Activated CD8-positive, alpha-beta memory T cell treated with anti-CD3 and anti-CD28 coated beads, Interleukin-2, amount 50 U/mL, for 1 hour (primary cell): Measurements from ENCODE around the gene DIP2C.

ENCODE experiments used
- DNase-seq: peaks from one replicate; pipeline ENCODE4 v3.0.0-alpha.2; 2020; ENCODE audit errors: extremely low read depth

Gene DIP2C

GRCh38 chr10:571688-572451, 117.6 kb downstream of the DIP2C start:
- DNase-seq: no peak

GRCh38 chr10:571166-571565, 118.3 kb downstream of the DIP2C start:
- DNase-seq: no peak

- DNase-seq: no peak
Measured at GRCh38 chr10:570628-571163, 118.8 kb downstream of the DIP2C start.

GRCh38 chr10:569961-570627, 119.4 kb downstream of the DIP2C start:
- DNase-seq: no peak

- DNase-seq: no peak
Measured at GRCh38 chr10:568848-569247, 120.6 kb downstream of the DIP2C start.

GRCh38 chr10:567869-568268, 121.6 kb downstream of the DIP2C start:
- no peak for DNase-seq

GRCh38 chr10:566241-566885, 123.1 kb downstream of the DIP2C start:
- no peak for DNase-seq

- no peak for DNase-seq
Measured at GRCh38 chr10:565676-566075, 123.8 kb downstream of the DIP2C start.

GRCh38 chr10:565146-565545, 124.3 kb downstream of the DIP2C start:
- no peak for DNase-seq

- no peak for DNase-seq
Measured at GRCh38 chr10:563827-564226, 125.6 kb downstream of the DIP2C start.

- DNase-seq: no peak
Measured at GRCh38 chr10:562142-562541, 127.3 kb downstream of the DIP2C start.

- DNase-seq: no peak
Measured at GRCh38 chr10:561721-562120, 127.7 kb downstream of the DIP2C start.

GRCh38 chr10:560314-560992, 129.0 kb downstream of the DIP2C start:
- DNase-seq: no peak

- DNase-seq: no peak
Measured at GRCh38 chr10:559767-560047, 129.8 kb downstream of the DIP2C start.

GRCh38 chr10:558891-559766, 130.3 kb downstream of the DIP2C start:
- DNase-seq: no peak

GRCh38 chr10:558364-558763, 131.1 kb downstream of the DIP2C start:
- DNase-seq: no peak

- DNase-seq: no peak
Measured at GRCh38 chr10:557792-558328, 131.6 kb downstream of the DIP2C start.

- no peak for DNase-seq
Measured at GRCh38 chr10:556971-557637, 132.4 kb downstream of the DIP2C start.

GRCh38 chr10:555682-556350, 133.7 kb downstream of the DIP2C start:
- no peak for DNase-seq

- DNase-seq: no peak
Measured at GRCh38 chr10:555281-555680, 134.2 kb downstream of the DIP2C start.
